Pons (tissue), 1 donor: ENCODE data around the gene ZNF512B.
"Not testable (repeated sequence)": the region's sequence is repeated elsewhere in the genome, so short reads cannot be mapped to it uniquely, and the experiment has no call there.

ENCODE experiments used
- DNase-seq: peaks from one replicate; pipeline ENCODE4 v3.0.0-alpha.2; 2016; ENCODE audit warnings: low spot score

Gene ZNF512B

GRCh38 chr20:63934271-63935068 lies 35.3 kb downstream of the ZNF512B start:
- DNase-seq: no peak

DNA sequence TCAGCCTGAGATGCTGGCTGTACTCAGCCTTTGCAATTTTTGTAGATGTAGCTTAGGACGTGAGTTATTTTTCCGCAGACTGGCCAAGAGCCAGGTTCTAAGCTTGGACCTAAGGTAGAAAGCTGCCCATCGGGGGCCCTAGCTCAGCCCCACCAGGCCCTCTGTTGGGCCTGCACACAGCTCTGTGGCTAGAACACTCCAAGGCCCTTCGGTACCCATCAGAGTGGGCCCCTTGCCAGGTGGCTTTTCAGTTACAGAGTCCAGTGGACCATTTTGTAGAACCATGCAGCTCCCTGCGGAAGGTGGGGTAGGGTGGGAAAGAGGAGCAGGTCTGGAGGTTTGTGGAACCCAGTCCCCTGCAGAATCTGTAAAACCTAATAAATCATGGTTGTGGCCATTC lies 36.1 kb downstream of the ZNF512B start:
- no peak for DNase-seq

- DNase-seq: no peak
Observed at GRCh38 chr20:63932606-63933160, 37.0 kb downstream of the ZNF512B start.

DNA sequence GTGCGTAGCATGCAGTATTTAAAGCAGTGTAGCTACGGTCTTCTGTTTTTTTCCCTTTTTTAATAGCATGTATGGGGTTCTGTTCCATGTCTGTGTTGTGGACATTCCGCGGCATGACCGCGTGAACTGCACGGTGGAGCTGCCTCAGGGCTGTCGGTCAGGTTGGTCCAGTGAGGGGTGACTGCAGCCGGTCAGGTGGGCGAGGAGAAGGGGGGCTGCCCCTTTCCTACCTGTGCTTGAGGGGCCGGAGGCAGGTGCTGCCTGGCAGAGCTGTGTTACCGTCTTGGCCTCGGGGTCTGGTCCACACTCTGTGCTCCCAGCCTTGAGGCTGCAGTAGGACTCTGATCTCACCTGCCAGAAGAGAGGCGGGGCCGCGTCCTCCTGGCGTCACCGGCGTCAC lies 38.0 kb downstream of the ZNF512B start:
- no peak for DNase-seq

- DNase-seq: no peak
Observed at GRCh38 chr20:63930971-63931553, 38.7 kb downstream of the ZNF512B start.

DNA sequence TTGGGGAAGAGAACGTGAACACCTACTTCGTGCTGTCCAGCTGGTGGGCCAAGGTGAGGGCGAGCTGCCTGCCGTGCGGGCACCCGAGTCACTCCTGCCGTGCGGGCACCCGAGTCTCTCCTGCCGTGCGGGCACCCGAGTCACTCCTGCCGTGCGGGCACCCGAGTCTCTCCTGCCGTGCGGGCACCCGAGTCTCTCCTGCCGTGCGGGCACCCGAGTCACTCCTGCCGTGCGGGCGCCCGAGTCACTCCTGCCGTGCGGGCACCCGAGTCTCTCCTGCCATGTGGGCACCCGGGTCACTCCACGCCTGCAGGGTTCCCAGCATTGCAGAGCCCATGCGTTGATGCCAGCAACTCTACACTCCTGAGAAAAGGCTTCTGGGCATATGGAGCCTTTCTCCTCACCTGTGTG lies 40.3 kb downstream of the ZNF512B start:
- DNase-seq: not testable (repeated sequence)

GRCh38 chr20:63929071-63929470 lies 40.7 kb downstream of the ZNF512B start:
- DNase-seq: no peak

DNA sequence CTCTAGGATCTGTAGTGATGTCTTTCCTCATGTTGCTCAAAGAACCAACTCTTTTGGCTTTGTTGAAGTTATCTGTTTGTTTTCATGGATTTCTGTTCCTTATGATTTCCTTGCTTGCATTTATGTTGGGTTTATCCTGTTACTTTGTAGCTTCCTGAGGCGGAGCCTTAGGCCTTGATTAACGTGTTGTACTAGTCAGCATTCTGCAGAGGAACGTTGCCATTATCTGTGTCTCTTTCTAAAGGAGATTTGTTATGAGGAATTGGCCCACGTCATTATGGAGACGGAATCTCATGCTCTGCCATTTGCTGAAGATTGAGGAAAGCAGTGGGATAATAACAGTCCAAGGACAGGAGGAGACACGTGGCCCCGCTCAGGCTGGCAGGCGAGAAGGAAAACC lies 43.4 kb downstream of the ZNF512B start:
- no peak for DNase-seq

- no peak for DNase-seq
Observed at GRCh38 chr20:63924241-63924640, 45.5 kb downstream of the ZNF512B start.

DNA sequence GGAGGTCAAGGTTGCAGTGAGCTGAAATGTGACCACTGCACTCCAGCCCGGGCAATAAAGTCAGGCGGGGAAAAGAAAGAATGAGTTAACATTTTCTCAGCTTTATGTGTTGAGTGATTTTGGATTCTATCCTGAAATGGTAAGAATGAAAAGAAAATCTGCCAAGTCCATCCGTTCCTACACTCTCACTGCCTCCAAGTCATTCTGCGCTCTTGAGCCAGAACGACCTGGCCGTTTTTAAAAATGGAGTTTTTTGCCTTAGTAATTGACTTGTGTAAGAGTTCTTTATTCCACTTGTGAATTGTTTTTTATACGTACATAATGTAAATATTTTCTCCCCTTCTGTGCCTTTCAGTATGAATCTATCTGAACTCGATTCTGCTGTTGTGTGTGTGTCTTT lies 46.1 kb downstream of the ZNF512B start:
- no peak for DNase-seq

- no peak for DNase-seq
Observed at GRCh38 chr20:63920226-63920625, 49.5 kb downstream of the ZNF512B start.

DNA sequence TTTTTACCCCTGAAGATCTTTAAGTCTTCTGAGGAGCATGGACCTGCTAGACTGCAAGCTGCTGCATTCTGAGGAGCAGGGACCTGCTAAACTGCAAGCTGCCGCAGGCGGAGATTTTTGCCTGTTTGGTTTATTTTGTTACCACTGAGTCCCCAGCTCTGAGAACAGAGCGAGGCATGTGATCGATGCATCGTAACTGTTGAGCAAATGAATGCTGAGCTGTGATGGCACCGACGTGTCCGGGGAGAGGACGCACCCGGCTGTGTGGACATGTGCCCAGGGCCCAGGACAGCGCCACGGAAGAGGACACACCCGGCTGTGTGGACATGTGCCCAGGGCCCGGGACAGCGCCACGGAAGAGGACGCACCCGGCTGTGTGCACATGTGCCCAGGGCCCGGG lies 50.6 kb downstream of the ZNF512B start:
- peak; percentile 26 for DNase-seq

- DNase-seq: no peak
Observed at GRCh38 chr20:63917811-63918210, 51.9 kb downstream of the ZNF512B start.

- DNase-seq: not testable (repeated sequence)
Observed at GRCh38 chr20:63916371-63916939, 53.3 kb downstream of the ZNF512B start.

DNA sequence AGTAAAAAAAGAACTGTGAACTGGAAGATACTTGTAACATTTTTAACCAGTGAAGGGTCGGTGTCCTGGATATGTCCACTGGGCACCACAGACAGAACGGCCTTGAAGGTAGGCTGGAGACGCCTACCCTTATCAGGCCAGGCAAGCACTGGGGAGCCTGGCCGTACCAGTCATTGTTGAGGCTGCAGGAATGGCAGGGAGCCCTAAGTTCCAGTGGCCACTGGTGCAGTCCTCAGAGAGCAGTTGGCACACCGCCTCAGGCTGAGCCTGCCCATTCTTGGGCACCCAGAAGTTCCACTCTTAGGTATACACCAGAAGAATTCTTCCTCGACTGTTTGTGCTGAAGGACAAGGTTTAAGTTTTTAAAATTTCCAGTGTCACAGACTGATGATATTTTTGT lies 54.3 kb downstream of the ZNF512B start:
- DNase-seq: peak; percentile 83

DNA sequence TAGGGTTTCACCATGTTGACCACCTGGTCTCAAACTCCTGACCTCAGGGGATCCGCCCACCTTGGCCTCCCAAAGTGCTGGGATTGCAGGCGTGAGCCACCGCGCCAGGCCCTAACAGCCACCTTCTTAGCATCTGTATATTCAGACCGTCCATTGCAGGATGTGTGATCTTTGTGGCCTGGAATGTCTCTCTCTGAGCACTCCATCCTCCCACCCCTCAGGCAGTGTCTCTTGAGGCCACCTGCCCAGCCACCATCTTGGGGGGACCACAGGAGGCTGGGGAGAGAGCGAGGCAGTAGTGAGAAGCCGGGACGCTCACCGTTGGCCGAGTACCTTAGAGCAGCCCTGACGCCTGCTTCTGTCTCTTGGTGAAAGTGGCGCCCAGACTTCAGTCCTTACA lies 56.0 kb downstream of the ZNF512B start:
- DNase-seq: no peak

GRCh38 chr20:63911176-63911575 lies 58.6 kb downstream of the ZNF512B start:
- peak; percentile 68 for DNase-seq

DNA sequence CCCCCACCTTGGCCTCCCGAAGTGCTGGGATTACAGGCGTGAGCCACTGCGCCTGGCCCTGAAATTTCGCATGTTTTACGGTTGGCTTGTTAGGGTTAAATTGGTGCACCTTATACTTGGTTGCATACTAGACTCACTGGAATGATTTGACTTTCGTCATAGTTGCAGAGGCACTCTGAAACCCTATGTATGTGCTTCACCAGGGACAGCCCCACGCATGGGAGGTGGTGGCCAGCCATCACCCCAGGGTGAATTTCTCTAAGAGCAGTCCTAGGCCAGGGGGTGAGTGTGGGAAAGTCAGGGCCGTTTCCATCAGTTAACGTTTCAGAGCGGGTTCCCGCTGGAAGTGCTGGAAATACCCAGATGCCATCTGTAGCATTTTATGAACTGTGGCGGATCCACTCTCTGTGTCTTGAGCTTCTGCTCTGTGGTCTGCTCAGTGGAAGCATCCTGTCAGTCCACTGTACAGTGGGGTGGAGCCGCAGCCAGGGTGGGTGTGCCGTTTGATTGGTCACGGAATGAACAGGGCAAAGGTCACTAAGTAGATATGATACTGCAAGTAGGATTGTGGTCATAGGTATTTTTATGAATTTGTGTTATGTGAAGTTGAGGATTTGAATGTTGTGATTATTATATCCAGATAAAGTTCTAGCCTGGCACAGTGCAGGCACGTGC lies 61.6 kb downstream of the ZNF512B start:
- DNase-seq: no peak
